NCI-H748 (cell line): ENCODE results near the gene ESF1.

Experiments
- DNase-seq: peaks from one replicate; lab custom pipeline; 2025; ENCODE audit not compliant: unreplicated experiment; lab: John Stamatoyannopoulos, UW

ESF1 gene

DNA sequence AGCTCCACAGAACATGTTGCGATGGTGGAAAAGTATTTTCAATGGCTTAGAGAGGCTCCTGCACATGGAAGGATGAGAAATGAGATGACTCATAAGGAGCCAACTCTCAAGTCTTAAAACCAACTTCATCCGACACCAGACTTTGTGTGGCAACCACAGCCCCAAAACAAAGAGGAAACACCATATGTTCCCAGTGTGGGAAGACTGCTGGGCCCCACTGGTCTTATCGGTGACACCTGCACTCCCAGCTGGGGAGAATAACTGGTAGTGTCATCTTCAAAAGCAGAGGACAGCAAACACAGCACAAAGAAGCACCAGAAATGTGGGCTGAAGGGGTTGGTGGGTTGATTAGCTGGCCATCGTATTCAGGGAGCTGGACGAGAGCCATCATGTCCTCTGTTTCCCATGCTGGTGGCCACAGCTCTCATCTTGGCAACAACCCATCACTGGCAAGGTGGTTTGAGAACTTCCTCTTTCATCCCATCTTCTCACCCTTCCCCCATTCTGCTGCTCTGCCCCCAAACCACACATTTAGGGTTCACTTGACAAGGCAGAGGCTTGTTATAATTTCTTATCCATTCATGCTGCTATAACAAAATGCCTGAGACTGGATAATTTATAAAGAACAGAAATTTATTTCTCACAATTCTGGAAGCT is 100.0 kb downstream of the ESF1 start:
- no peak for DNase-seq

GRCh38 chr20:13683833-13684232 is 100.9 kb downstream of the ESF1 start:
- no peak for DNase-seq

- no peak for DNase-seq
These were observed 103.2 kb downstream of the ESF1 start for GRCh38 chr20:13681248-13682125.

GRCh38 chr20:13678944-13679343 is 105.8 kb downstream of the ESF1 start:
- DNase-seq, result no peak

GRCh38 chr20:13677241-13677640 is 107.5 kb downstream of the ESF1 start:
- no peak for DNase-seq

DNA sequence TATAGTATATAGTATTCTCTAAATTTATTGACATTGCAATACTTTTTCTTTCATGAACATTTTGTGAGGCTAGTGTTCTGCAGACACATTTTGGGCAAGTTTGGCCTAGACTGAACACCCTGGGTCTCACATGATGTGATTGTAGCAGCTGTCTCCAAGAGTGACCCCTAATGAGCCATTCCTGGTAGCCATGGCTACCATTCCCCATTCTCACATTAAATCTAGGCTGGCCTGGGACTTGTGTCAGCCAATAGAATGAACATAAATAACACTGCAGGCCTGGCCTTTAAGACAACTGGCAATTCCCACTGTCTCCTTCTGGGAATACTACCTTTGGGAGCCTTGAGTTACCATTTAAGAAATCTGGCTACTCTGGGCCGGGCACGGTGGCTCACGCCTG is 108.0 kb downstream of the ESF1 start:
- no peak for DNase-seq

GRCh38 chr20:13672690-13673089 is 112.0 kb downstream of the ESF1 start:
- DNase-seq, result no peak

DNA sequence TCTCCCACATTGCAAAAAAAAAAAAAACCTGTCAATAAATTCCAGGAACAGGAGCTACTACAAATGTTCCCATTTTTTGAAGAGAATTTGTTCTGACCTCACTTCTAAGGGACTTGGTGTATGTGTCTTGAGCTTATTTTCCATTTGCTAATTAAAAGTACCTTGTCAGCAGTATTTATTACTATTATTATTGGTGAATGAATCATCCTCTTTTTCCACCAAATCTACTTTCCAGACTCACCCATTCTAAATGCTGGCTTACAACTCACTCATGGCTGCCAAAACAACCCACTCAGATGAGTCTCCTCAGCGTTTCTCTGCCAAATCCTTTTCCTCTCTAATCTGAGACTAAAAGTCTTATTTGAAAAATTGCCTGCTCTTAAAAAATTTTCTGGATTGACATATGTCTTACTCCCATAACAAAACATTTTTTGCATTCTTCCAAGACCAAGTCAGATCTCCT is 112.8 kb downstream of the ESF1 start:
- DNase-seq, result no peak

DNA sequence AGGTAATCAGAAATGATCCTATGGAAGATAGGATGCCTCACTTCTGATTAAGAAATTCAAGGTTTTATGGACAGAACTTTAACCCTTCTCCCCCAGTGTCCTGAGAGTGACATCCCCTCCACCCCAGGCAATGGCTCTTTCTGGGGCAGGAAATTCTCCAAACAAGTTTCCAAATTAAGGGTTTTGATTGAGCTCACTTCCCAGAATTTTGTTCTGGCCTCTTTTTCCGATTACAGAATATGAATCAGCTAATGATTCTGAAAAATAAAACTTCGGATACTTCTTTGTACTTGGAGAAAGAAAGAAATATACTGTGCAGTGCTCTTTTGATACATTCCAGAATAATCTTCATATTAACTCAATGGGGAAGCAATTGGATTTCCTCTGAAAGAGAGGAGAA is 113.2 kb downstream of the ESF1 start:
- no peak for DNase-seq

DNA sequence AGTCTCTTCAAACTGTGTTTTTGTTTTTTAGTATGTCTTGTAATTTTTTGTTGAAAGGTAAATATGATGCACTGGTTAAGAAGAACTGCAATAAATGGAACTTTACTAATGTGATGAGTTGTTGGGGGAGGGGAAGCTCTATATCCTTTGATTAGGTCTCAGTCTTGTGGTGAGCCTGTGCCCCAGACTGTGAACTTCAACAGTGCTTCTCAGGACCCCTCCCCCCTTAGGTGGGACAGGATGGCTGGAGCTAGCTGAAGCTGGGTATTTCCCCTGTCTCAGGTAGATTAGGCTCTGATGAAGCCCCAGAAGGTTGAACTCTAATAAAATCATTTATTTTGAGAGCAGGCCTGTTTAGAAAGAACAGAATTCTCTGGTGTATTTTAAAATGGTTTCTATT is 114.6 kb downstream of the ESF1 start:
- no peak for DNase-seq

GRCh38 chr20:13665709-13666395 is 118.9 kb downstream of the ESF1 start:
- DNase-seq, result no peak
